Testis (tissue), 3 donors: ENCODE results near the gene PCK1. TPM values are rescaled to one million over a fixed set of nuclear protein-coding genes. Genes with fewer than 3 reads are reported as not detected.
A peak's percentile ranks its signal among the peaks of the same experiment; 100 is the strongest.

Source experiments
- DNase-seq: peaks from one replicate; pipeline ENCODE4 v3.0.0-alpha.2; 2019
- H3K27ac ChIP-seq, 2 donors: fragments of 200-600 bp; sonication (generic); one replicate each; pipeline ENCODE4 v1.5.1; 2019
- H3K27me3 ChIP-seq: fragments of 200-600 bp; sonication (generic); one replicate; pipeline ENCODE4 v1.5.1; 2019
- H3K36me3 ChIP-seq: fragments of 200-600 bp; sonication (generic); one replicate; pipeline ENCODE4 v1.5.1; 2017; ENCODE audit warnings: low read depth; ENCODE audit errors: missing control alignments
- H3K4me1 ChIP-seq: fragments of 200-600 bp; sonication (generic); one replicate; pipeline ENCODE4 v1.5.1; 2019
- H3K4me3 ChIP-seq, 2 donors: fragments of 200-600 bp; sonication (generic); one replicate each; pipeline ENCODE4 v1.5.1; 2017 to 2019
- H3K9me3 ChIP-seq: fragments of 200-600 bp; sonication (generic); one replicate; pipeline ENCODE4 v1.5.1; 2017
- POLR2A ChIP-seq: fragments of 450-650 bp; IDR thresholded peaks from one replicate; pipeline ENCODE4 v1.6.1; 2017; ENCODE audit warnings: antibody characterized with exemption, mild to moderate bottlenecking, moderate library complexity
- WGBS, 2 donors: methylation state at CpG; one replicate each; pipeline ENCODE4 v1.1.5; 2018; 5-methylcytosine and 5-hydroxymethylcytosine counted together
- intact Hi-C: fragments of 100-400 bp; cut with DNase I; formaldehyde crosslinking; loops from one replicate; pipeline ENCODE4 v1.15.1; 2023; ENCODE audit warnings: low total_unique reads
- polyA plus RNA-seq: library from polyadenylated mRNA; stranded (reverse); fragments of 350-450 nt; fragmentation: Illumina TruSeq; extraction: RNeasy Lipid Tissue Mini Kit (QIAGEN cat#74804); gene quantifications from one replicate; pipeline ENCODE4 v1.2.3, GENCODE V29; 2014; ENCODE audit warnings: low read depth, low replicate concordance; ENCODE audit not compliant: insufficient read depth
- total RNA-seq, 2 donors: library from RNA; depleted of rRNA; stranded (reverse); fragments of >200 nt; gene quantifications; one replicate each; pipeline ENCODE4 v1.2.3, GENCODE V29; 2016
- TF ChIP-seq, protein P1 (sequence below), 3 experiments: fragments of 450-650 bp in 2 of 3; fragments of 200-600 bp in 1 of 3; sonication (generic) in 1 of 3; IDR thresholded peaks; one replicate each; pipeline ENCODE4 v1.5.1; 2016 to 2019; ENCODE audit warnings: antibody characterized with exemption in 3 of 3, mild to moderate bottlenecking in 2 of 3, moderate library complexity in 1 of 3

PCK1 gene
- total and polyA plus RNA-seq, 3 donors from 2014 or later, result 0.19 to 3.1 (median 0.88) TPM

DNA sequence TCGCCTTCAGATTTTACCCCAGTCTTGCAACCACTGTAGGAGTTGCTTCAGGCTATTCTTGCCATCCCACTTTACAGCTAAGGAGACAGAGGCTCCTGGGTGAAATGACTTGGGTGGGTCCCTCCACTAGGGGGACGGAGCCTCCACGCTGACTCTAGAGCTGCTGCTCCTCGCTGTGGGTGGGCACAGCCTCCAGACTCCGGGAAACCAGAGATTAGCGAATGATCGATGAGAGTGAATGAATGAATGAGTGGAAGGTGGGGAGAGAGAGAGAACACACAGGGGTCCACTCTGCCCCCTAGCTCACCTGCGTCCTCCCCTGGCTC, 48.9 kb downstream of the PCK1 start:
- Histone ChIP-seq H3K4me3 (no peak overlapping the region), H3K4me1 (no peaks in the 10 kb centered on the region), H3K27ac (no peak overlapping the region), H3K27me3 (no peaks in the 10 kb centered on the region), H3K36me3 (no peaks in the 10 kb centered on the region), H3K9me3 (no peaks in the 10 kb centered on the region)
- 77 to 93% methylated on average over 6 to 8 of the region's 8 CpGs for WGBS, 2 donors
- intact Hi-C loops, result no loop called here
- TF ChIP-seq, protein P1, sequence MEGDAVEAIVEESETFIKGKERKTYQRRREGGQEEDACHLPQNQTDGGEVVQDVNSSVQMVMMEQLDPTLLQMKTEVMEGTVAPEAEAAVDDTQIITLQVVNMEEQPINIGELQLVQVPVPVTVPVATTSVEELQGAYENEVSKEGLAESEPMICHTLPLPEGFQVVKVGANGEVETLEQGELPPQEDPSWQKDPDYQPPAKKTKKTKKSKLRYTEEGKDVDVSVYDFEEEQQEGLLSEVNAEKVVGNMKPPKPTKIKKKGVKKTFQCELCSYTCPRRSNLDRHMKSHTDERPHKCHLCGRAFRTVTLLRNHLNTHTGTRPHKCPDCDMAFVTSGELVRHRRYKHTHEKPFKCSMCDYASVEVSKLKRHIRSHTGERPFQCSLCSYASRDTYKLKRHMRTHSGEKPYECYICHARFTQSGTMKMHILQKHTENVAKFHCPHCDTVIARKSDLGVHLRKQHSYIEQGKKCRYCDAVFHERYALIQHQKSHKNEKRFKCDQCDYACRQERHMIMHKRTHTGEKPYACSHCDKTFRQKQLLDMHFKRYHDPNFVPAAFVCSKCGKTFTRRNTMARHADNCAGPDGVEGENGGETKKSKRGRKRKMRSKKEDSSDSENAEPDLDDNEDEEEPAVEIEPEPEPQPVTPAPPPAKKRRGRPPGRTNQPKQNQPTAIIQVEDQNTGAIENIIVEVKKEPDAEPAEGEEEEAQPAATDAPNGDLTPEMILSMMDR (IDR thresholded peaks at IDR 0.05), result no peak
- no peak for TF ChIP-seq POLR2A
- DNase-seq, result no peak

GRCh38 chr20:57610261-57610952, 49.5 kb downstream of the PCK1 start:
- WGBS, 2 donors, result 46 to 62% methylated on average over 11 to 18 of the region's 18 CpGs
- no peak for DNase-seq
- Histone ChIP-seq H3K27ac (no peak overlapping the region), H3K4me1 (no peaks in the 10 kb centered on the region), H3K36me3 (no peaks in the 10 kb centered on the region), H3K27me3 (no peaks in the 10 kb centered on the region), H3K4me3 (no peak overlapping the region), H3K9me3 (no peaks in the 10 kb centered on the region)
- no peak for TF ChIP-seq POLR2A
- TF ChIP-seq, protein P1 (IDR thresholded peaks at IDR 0.05), result no peak
- intact Hi-C loops, result no loop called here

- Histone ChIP-seq H3K9me3 (no peaks in the 10 kb centered on the region), H3K27me3 (no peaks in the 10 kb centered on the region), H3K4me3 (no peak overlapping the region), H3K27ac (no peak overlapping the region), H3K36me3 (no peaks in the 10 kb centered on the region), H3K4me1 (no peaks in the 10 kb centered on the region)
- peak; percentile 43 for DNase-seq
- WGBS, 2 donors, result 64 to 79% methylated on average over 10 to 18 of the region's 18 CpGs
- intact Hi-C loops, result no loop called here
- TF ChIP-seq, protein P1 (IDR thresholded peaks at IDR 0.05), result no peak
- TF ChIP-seq POLR2A, result no peak
Observed at GRCh38 chr20:57611586-57612311, 50.8 kb downstream of the PCK1 start.

- 89% methylated on average over 7 of the region's 7 CpGs for WGBS, 2 donors
- TF ChIP-seq, protein P1 (IDR thresholded peaks at IDR 0.05), result no peak
- TF ChIP-seq POLR2A, result no peak
- no peaks in the 10 kb centered on the region for H3K4me1 ChIP-seq
- no peaks in the 10 kb centered on the region for H3K9me3 ChIP-seq
- intact Hi-C loops, result no loop called here
- no peak for DNase-seq
- no peaks in the 10 kb centered on the region for H3K27me3 ChIP-seq
- H3K36me3 ChIP-seq, result no peaks in the 10 kb centered on the region
- no peak overlapping the region for H3K4me3 ChIP-seq
- no peak overlapping the region for H3K27ac ChIP-seq
Observed at GRCh38 chr20:57612436-57612835, 51.5 kb downstream of the PCK1 start.
